ENCODE results near the gene CCDC91.

CCDC91 gene

DNA sequence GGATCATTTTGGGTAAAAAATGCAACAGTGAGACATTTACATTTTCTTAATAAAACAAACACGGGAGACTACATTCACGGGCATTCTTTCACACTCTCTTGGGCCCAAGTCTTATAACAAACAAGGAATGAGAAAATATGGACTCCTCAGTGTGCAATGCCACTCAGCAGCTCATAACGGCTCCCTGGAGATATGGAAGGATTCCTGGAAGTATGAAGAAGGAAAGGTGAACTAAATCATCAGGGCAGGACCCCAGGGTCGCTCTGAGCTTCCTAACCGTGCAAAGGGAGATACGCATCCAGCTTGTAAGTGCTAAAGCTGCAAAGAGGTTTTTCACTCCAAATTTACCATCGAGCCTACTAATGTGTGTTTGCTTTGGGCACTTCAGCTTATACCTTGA is 33.5 kb upstream of the CCDC91 start:
- no peak for DNase-seq (ENCODE audit: low read depth)
- TF ChIP-seq, protein P1, sequence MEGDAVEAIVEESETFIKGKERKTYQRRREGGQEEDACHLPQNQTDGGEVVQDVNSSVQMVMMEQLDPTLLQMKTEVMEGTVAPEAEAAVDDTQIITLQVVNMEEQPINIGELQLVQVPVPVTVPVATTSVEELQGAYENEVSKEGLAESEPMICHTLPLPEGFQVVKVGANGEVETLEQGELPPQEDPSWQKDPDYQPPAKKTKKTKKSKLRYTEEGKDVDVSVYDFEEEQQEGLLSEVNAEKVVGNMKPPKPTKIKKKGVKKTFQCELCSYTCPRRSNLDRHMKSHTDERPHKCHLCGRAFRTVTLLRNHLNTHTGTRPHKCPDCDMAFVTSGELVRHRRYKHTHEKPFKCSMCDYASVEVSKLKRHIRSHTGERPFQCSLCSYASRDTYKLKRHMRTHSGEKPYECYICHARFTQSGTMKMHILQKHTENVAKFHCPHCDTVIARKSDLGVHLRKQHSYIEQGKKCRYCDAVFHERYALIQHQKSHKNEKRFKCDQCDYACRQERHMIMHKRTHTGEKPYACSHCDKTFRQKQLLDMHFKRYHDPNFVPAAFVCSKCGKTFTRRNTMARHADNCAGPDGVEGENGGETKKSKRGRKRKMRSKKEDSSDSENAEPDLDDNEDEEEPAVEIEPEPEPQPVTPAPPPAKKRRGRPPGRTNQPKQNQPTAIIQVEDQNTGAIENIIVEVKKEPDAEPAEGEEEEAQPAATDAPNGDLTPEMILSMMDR (conservative IDR thresholded peaks at IDR 0.05; ENCODE audit: control insufficient read depth, insufficient read depth, low read depth, low read length): no peak

DNA sequence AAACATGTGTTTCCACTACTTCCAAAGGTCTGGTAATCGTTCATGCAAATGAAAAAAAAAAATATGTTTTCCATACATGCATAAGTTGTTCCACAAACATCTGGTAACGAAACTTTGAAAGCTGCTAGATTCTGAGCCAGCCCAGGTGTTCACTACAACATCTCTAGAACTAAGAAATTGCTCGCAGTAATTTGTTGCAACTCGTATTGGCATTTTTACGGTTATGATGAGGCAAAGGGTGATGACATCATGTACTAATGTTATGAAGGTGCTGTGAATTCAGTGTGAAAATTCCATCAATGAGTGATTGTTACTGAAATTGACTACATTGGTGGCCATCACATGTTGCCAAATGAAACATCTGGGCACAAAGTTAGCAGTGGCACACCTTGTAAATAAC is 31.9 kb upstream of the CCDC91 start:
- no peak for DNase-seq (ENCODE audit: low read depth)
- TF ChIP-seq, protein P1 (conservative IDR thresholded peaks at IDR 0.05; ENCODE audit: control insufficient read depth, insufficient read depth, low read depth, low read length): no peak
- H3K4me3 ChIP-seq (ENCODE audit: control insufficient read depth, low read depth, low read length): no peak overlapping the region

More for the DNA sequence above, 33.5 kb upstream of the CCDC91 start:
- no peak overlapping the region for H3K4me3 ChIP-seq (ENCODE audit: control insufficient read depth, low read depth, low read length)

DNA sequence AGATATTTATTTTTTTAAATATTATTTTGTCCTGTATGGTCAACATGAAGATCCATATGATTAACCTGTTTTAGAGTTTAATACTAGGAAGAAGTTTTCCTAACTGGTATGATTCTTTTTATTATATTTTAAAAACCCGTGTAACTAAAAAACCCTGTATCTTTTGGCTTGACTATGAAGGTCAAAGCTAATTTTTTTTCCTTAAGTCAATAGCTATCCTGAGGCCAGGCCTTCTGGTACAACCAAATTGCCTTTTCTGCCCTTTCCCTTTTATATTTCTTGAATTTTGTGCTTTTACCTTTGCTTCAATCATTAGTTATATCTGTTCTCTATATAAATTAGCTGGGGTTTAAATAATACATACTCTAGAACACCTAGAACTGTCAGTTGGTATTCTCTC is 30.6 kb upstream of the CCDC91 start:
- no peak overlapping the region for H3K4me3 ChIP-seq (ENCODE audit: control insufficient read depth, low read depth, low read length)
- no peak for DNase-seq (ENCODE audit: low read depth)
- TF ChIP-seq, protein P1 (conservative IDR thresholded peaks at IDR 0.05; ENCODE audit: control insufficient read depth, insufficient read depth, low read depth, low read length): no peak

DNA sequence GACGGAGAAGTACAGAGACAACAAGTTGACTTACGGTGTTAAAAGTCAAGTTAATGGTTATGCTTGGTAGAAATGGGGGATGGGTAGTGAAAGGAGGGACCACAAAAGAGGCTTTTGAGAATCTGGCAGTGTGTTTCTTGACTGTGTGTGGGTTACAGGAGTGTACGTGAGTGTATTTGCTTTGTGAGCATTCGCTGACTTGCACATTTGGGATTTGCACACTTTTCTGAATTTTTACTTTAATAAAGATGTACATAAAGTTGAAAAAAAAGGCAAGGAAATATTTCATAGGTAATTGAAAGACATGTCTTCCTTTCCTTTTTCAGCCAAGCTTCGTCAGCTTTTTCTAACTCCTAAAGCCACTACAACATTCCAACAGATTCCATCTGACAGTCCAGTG is 28.6 kb upstream of the CCDC91 start:
- no peak for DNase-seq (ENCODE audit: low read depth)
- no peak overlapping the region for H3K4me3 ChIP-seq (ENCODE audit: control insufficient read depth, low read depth, low read length)
- TF ChIP-seq, protein P1 (conservative IDR thresholded peaks at IDR 0.05; ENCODE audit: control insufficient read depth, insufficient read depth, low read depth, low read length): no peak

DNA sequence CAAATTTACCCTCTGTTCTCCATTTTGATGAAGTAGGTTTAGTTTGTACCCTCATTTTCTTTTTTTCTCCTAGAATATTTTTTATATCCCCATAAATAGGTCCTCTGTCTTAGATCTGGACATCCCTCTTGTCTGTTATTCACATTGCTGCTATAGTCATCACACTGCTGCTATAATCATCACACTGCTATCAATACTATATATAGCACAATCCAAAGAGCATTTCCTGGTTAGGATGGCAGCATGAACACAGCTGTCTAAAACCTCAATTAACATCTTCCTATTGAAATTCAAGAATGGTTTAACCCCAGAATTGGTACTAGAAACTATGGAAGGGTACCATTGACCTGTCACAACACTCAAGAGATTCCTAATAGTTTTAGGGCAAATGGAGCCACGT is 27.6 kb upstream of the CCDC91 start:
- DNase-seq (ENCODE audit: low read depth): no peak
- TF ChIP-seq, protein P1 (conservative IDR thresholded peaks at IDR 0.05; ENCODE audit: control insufficient read depth, insufficient read depth, low read depth, low read length): no peak
- H3K4me3 ChIP-seq (ENCODE audit: control insufficient read depth, low read depth, low read length): no peak overlapping the region

DNA sequence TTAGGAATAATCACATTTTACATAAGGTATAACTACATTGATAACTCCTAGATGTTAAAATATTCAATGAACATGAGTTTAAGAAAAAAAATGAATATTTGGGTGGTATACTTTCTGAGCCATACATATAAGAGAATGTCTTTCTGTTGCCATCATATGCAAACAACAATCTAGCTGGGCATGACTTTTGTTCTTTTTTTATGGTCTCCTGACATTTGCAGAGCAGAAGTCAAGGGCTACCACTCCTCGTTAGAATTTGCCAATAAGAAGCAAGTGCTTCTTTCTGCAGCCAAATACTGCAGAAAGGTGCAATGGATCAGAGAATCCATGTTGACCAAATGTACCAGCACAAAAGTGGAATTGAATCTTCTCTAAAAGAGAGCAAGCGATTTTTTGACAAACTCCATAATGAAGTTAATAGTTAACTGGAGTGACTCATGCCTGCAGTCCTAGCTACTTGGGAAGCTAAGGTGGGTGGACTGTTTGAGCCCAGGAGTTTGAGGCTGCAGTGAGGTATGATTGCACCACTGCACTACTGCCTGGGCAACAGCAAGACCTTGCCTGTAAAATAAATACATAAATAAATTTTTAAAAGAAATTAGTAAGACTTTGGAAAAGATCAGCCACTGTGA is 25.5 kb upstream of the CCDC91 start:
- H3K4me3 ChIP-seq (ENCODE audit: control insufficient read depth, low read depth, low read length): no peak overlapping the region
- TF ChIP-seq, protein P1 (conservative IDR thresholded peaks at IDR 0.05; ENCODE audit: control insufficient read depth, insufficient read depth, low read depth, low read length): no peak
- peak; percentile 6 for DNase-seq (ENCODE audit: low read depth)
